GM18526 (cell line): Measurements from ENCODE around the gene ANO6.

Experiments
- POLR2A ChIP-seq: IDR thresholded peaks from 3 replicates; pipeline ENCODE4 v1.6.1; 2011; ENCODE audit not compliant: insufficient read length; ENCODE audit errors: extremely low read depth

ANO6 gene

GRCh38 chr12:45257185-45257930 lies 41.5 kb downstream of the ANO6 start:
- no peak for TF ChIP-seq POLR2A

GRCh38 chr12:45259675-45260074 lies 43.8 kb downstream of the ANO6 start:
- no peak for TF ChIP-seq POLR2A

GRCh38 chr12:45260104-45260815 lies 44.4 kb downstream of the ANO6 start:
- no peak for TF ChIP-seq POLR2A

- no peak for TF ChIP-seq POLR2A
These were observed 45.0 kb downstream of the ANO6 start for GRCh38 chr12:45260854-45261253.

- no peak for TF ChIP-seq POLR2A
These were observed 47.7 kb downstream of the ANO6 start for GRCh38 chr12:45263587-45263986.

GRCh38 chr12:45268672-45269411 lies 52.9 kb downstream of the ANO6 start:
- TF ChIP-seq POLR2A, result no peak

- TF ChIP-seq POLR2A, result no peak
These were observed 53.5 kb downstream of the ANO6 start for GRCh38 chr12:45269412-45269751.

- no peak for TF ChIP-seq POLR2A
These were observed 55.1 kb downstream of the ANO6 start for GRCh38 chr12:45270951-45271350.

- no peak for TF ChIP-seq POLR2A
These were observed 57.9 kb downstream of the ANO6 start for GRCh38 chr12:45273717-45274271.

GRCh38 chr12:45276154-45276755 lies 60.4 kb downstream of the ANO6 start:
- no peak for TF ChIP-seq POLR2A

GRCh38 chr12:45278447-45278846 lies 62.6 kb downstream of the ANO6 start:
- TF ChIP-seq POLR2A, result no peak

GRCh38 chr12:45279931-45280830 lies 64.3 kb downstream of the ANO6 start:
- no peak for TF ChIP-seq POLR2A

GRCh38 chr12:45281994-45282393 lies 66.1 kb downstream of the ANO6 start:
- no peak for TF ChIP-seq POLR2A

- no peak for TF ChIP-seq POLR2A
These were observed 66.5 kb downstream of the ANO6 start for GRCh38 chr12:45282411-45282810.
